K562 (cell line): ENCODE results near the gene AIFM3. TPM values are rescaled to one million over a fixed set of nuclear protein-coding genes. Genes with fewer than 3 reads are reported as not detected.
"Not testable (repeated sequence)": the region's sequence is repeated elsewhere in the genome, so short reads cannot be mapped to it uniquely, and the experiment has no call there.

Experiments
- ATAC-seq: fragments of 200-7000 bp; cut with Tn5 transposase; 3 replicates; pipeline ENCODE4 v1.9.1; 2020; ENCODE audit warnings: moderate library complexity
- BruUV-seq: library from RNA; stranded (reverse); fragments of 400-500 nt; replicated peaks from 2 replicates; lab custom pipeline; 2021; lab: Mats Ljungman, UMichigan
- CTCF ChIA-PET: fragments of 300-600 bp; formaldehyde crosslinking; extraction: SDS; loops from one replicate; lab custom pipeline; 2021; ENCODE audit warnings: low intra/inter-chr PET ratio; lab: Yijun Ruan, JAX
- POLR2A ChIA-PET: fragments of 300-600, 350-650 bp; sonication (Branson Sonifier 250); formaldehyde crosslinking; extraction: SDS; loops from one replicate; lab custom pipeline; 2021; ENCODE audit warnings: antibody characterized with exemption, inconsistent platforms; lab: Yijun Ruan, JAX
- DNase-seq, 4 experiments: peaks; one replicate each; pipeline versions ENCODE4 v3.0.0 to v3.0.0-alpha.2; 2011 to 2018; ENCODE audit warnings: low spot score in 3 of 4, mixed read lengths in 3 of 4; ENCODE audit errors: extremely low read depth in 1 of 4
- FAIRE-seq: peaks from 2 replicates; lab custom pipeline; 2011; peaks lifted over from hg19 to GRCh38; lab: Jason Lieb, UNC
- H2AFZ ChIP-seq: 2 replicates; pipeline ENCODE4 v1.6.0; 2011; ENCODE audit warnings: low read depth, low read length, control low read depth, inconsistent platforms
- H3K27ac ChIP-seq: fragments of 200-600 bp; 3 replicates; pipeline ENCODE4 v1.8.0; 2011; ENCODE audit warnings: low read depth, mild to moderate bottlenecking, control low read depth, inconsistent platforms, low read length, moderate library complexity, mixed read lengths; ENCODE audit errors: extremely low read depth
- H3K27me3 ChIP-seq, 2 experiments: fragments of 300-600 bp in 1 of 2; 2 replicates in 1 of 2; 3 replicates in 1 of 2; pipeline versions ENCODE4 v1.6.0 to v1.8.0; 2011; ENCODE audit warnings: inconsistent platforms in 2 of 2, low read length in 2 of 2, mild to moderate bottlenecking in 1 of 2, mixed read lengths in 1 of 2, moderate library complexity in 1 of 2; ENCODE audit not compliant: control insufficient read depth in 2 of 2, insufficient read depth in 2 of 2
- H3K36me3 ChIP-seq: fragments of 300-600 bp; 3 replicates; pipeline ENCODE4 v1.8.0; 2011; ENCODE audit warnings: mild to moderate bottlenecking, low read length, inconsistent platforms; ENCODE audit not compliant: control insufficient read depth, insufficient read depth
- H3K4me1 ChIP-seq, 2 experiments: fragments of 200-600 bp in 1 of 2; replicated peaks in 1 of 2; 2 replicates in 1 of 2; 3 replicates in 1 of 2; pipeline versions ENCODE4 v1.5.1 to v1.8.0; 2011; ENCODE audit warnings: inconsistent platforms in 2 of 2, low read length in 2 of 2, mild to moderate bottlenecking in 1 of 2, mixed read lengths in 1 of 2, moderate library complexity in 1 of 2; ENCODE audit not compliant: control insufficient read depth in 2 of 2, insufficient read depth in 2 of 2
- H3K4me2 ChIP-seq: 2 replicates; pipeline ENCODE4 v1.6.1; 2011; ENCODE audit warnings: low read length, control low read depth, inconsistent platforms, mixed read lengths; ENCODE audit not compliant: insufficient read depth
- H3K4me3 ChIP-seq: fragments of 200-600 bp; sonication (generic), shearing (Covaris generic); 2 replicates; pipeline ENCODE4 v1.5.1; 2016; ENCODE audit warnings: control low read depth, inconsistent platforms
- H3K79me2 ChIP-seq: fragments of 200-600 bp; 3 replicates; pipeline ENCODE4 v1.8.0; 2011; ENCODE audit warnings: low read length, inconsistent platforms; ENCODE audit not compliant: control insufficient read depth, insufficient read depth
- H3K9ac ChIP-seq, 2 experiments: 2 replicates each; pipeline versions ENCODE4 v1.6.0 to v1.6.1; 2011; ENCODE audit warnings: low read depth in 2 of 2, low read length in 2 of 2, control low read depth in 1 of 2, inconsistent platforms in 1 of 2, mild to moderate bottlenecking in 1 of 2, mixed read lengths in 1 of 2; ENCODE audit not compliant: insufficient read depth in 1 of 2
- H3K9me1 ChIP-seq: one replicate; pipeline ENCODE4 v1.6.0; 2011; ENCODE audit warnings: inconsistent platforms, mild to moderate bottlenecking, low read length, moderate library complexity; ENCODE audit not compliant: control insufficient read depth, insufficient read depth
- H3K9me3 ChIP-seq: replicated peaks from 2 replicates; pipeline ENCODE4 v1.5.1; 2011; ENCODE audit warnings: low read depth, low read length, inconsistent platforms; ENCODE audit not compliant: control insufficient read depth, insufficient read depth
- H4K20me1 ChIP-seq: replicated peaks from 2 replicates; pipeline ENCODE4 v1.6.1; 2011; ENCODE audit warnings: low read length, inconsistent platforms, mixed read lengths; ENCODE audit not compliant: control insufficient read depth, insufficient read depth
- ARHGAP35 ChIP-seq: fragments of 450-650 bp; IDR thresholded peaks from 2 replicates; pipeline ENCODE4 v1.6.1; 2018; ENCODE audit not compliant: partially characterized antibody
- ELF4 ChIP-seq: fragments of 450-650 bp; formaldehyde crosslinking; IDR thresholded peaks from 2 replicates; pipeline ENCODE4 v1.4.0; 2022; ENCODE audit warnings: missing genetic modification characterization
- FOXK2 ChIP-seq, 2 experiments: fragments of 450-650 bp; IDR thresholded peaks in 1 of 2; conservative IDR thresholded peaks in 1 of 2; 2 replicates each; pipeline ENCODE4 v1.6.1; 2016; ENCODE audit warnings: low read depth in 2 of 2, mild to moderate bottlenecking in 1 of 2
- JUN ChIP-seq, 2 experiments: sonication (generic) in 1 of 2; formaldehyde crosslinking in 1 of 2; IDR thresholded peaks; 2 replicates each; pipeline versions ENCODE4 v1.6.1 to v1.8.0; 2012 to 2022; ENCODE audit warnings: borderline replicate concordance in 2 of 2, mild to moderate bottlenecking in 2 of 2, improper control_type of control experiment in 1 of 2, low read depth in 1 of 2, low read length in 1 of 2, missing genetic modification reagents in 1 of 2
- JUND ChIP-seq, 2 experiments: IDR thresholded peaks; 2 replicates in 1 of 2; 3 replicates in 1 of 2; pipeline ENCODE4 v1.6.1; 2011; ENCODE audit warnings: borderline replicate concordance in 2 of 2, low read depth in 2 of 2, low read length in 2 of 2, improper control_type of control experiment in 1 of 2, missing biosample characterization in 1 of 2, missing genetic modification characterization in 1 of 2, missing genetic modification reagents in 1 of 2
- MCM7 ChIP-seq, 2 experiments: fragments of 450-650 bp; IDR thresholded peaks; 2 replicates each; pipeline ENCODE4 v1.6.1; 2016 to 2018
- MEIS2 ChIP-seq: fragments of 450-650 bp; IDR thresholded peaks from 2 replicates; pipeline ENCODE4 v1.6.1; 2014; ENCODE audit warnings: mild to moderate bottlenecking; ENCODE audit not compliant: partially characterized antibody
- PHF21A ChIP-seq: fragments of 450-650 bp; IDR thresholded peaks from 2 replicates; pipeline ENCODE4 v1.6.1; 2017; ENCODE audit warnings: low read depth, borderline replicate concordance
- RCOR1 ChIP-seq, 2 experiments: IDR thresholded peaks; 2 replicates each; pipeline ENCODE4 v1.6.1; 2012; ENCODE audit warnings: low read depth in 2 of 2, low read length in 2 of 2, borderline replicate concordance in 1 of 2, improper control_type of control experiment in 1 of 2
- SPI1 ChIP-seq: IDR thresholded peaks from 2 replicates; pipeline ENCODE4 v1.6.1; 2011; ENCODE audit warnings: low read depth, low read length, control low read depth, borderline replicate concordance
- WGBS: fragments of 100-300 bp; shearing (Covaris generic); methylation state at CpG from one replicate; pipeline ENCODE4 v1.1.6; 2016; ENCODE audit warnings: low coverage, mixed read lengths; ENCODE audit not compliant: insufficient coverage; ENCODE audit errors: missing lambda C conversion rate; 5-methylcytosine and 5-hydroxymethylcytosine counted together
- in situ Hi-C: fragments of 300-500 bp; cut with MboI; formaldehyde crosslinking; loops from 4 replicates; pipeline ENCODE4 v1.15.0; 2018; ENCODE audit warnings: inconsistent platforms, mixed read lengths
- intact Hi-C: fragments of 100-400 bp; cut with micrococcal nuclease; formaldehyde crosslinking; loops from 2 replicates; pipeline ENCODE4 v1.14.2; 2022
- polyA plus RNA-seq, 8 experiments: library from polyadenylated mRNA; depleted of rRNA in 4 of 8; stranded (reverse) in 5 of 8; unstranded in 3 of 8; fragments of >200 nt; fragmentation: Nextera tagmentation in 2 of 8; fragmentation: Illumina TruSeq in 1 of 8; extraction: Ambion mirVana in 2 of 8; extraction: Trizol in 1 of 8; gene quantifications; 2 replicates each; pipeline versions ENCODE4 v1.2.1 to v1.2.3, GENCODE V29; 2011 to 2014; ENCODE audit warnings: inconsistent platforms in 1 of 8, missing spikeins in 1 of 8
- total RNA-seq, 7 experiments: library from RNA; depleted of rRNA in 6 of 7; stranded (reverse); fragments of >200 nt in 6 of 7; fragmentation: Illumina TruSeq in 2 of 7; extraction: Trizol in 2 of 7; gene quantifications; 2 replicates each; pipeline versions ENCODE4 v1.2.1 to v1.2.3, GENCODE V29; 2011 to 2021; ENCODE audit warnings: low replicate concordance in 1 of 7
- TF ChIP-seq, protein P1 (sequence below): fragments of 450-650 bp; IDR thresholded peaks from 2 replicates; pipeline ENCODE4 v1.6.1; 2016
- TF ChIP-seq, protein P2 (sequence below), 2 experiments: fragments of 450-650 bp in 1 of 2; sonication (generic) in 1 of 2; formaldehyde crosslinking in 1 of 2; IDR thresholded peaks in 1 of 2; conservative IDR thresholded peaks in 1 of 2; 2 replicates each; pipeline versions ENCODE4 v1.6.1 to v1.8.1; 2016 to 2023; ENCODE audit warnings: mild to moderate bottlenecking in 2 of 2, moderate library complexity in 2 of 2, inconsistent platforms in 1 of 2, missing genetic modification reagents in 1 of 2
- TF ChIP-seq, protein P3 (sequence below): fragments of 450-650 bp; IDR thresholded peaks from 2 replicates; pipeline ENCODE4 v1.6.1; 2018; ENCODE audit not compliant: partially characterized antibody

AIFM3 gene
- total and polyA plus RNA-seq, 9 of the 15 experiments (the other 6 are each of a cell fraction or from before 2014, with no cell fraction given): 0.03 to 0.20 (median 0.07) TPM; not detected in 1

DNA sequence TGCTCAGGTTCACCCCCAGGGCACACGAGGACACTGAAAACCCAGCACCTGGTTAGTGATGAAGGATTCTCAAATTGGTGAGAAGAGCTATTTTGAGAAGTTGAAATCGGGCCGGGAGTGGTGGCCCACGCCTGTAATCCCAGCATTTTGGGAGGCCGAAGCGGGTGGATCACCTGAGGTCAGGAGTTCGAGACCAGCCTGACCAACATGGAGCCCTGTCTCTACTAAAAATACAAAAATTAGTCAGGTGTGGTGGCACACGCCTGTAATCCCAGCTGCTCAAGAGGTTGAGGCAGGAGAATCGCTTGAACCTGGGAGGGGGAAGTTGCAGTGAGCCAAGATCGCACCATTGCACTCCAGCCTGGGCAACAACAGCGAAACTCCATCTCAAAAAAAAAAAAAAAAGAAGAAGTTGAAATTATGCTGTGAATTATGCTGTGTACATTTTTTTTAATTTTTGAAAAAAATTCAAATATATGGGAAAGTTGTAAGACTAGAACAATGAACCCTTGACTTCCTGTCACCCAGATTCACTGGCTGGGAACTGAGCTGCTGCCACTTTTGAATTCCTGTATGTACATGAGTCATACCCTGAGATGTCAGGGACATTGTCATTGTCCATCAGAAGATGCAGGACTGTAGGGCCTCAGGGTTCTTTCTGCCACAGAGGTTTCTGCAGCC lies 5.1 kb downstream of the AIFM3 start:
- H3K4me1 ChIP-seq: peaks cover 0 to 45% of the 10 kb centered on the region in 2 experiments; a peak in 3 of 5 replicates
- ATAC-seq (peak; percentile 4), DNase-seq (peak in 3 of 4 experiments; percentile 56 to 67 (median 61)), FAIRE-seq (peak; percentile 75)
- H3K4me3 ChIP-seq; intact Hi-C loops; H3K9me1 ChIP-seq; CTCF ChIA-PET; BruUV-seq; H2AFZ ChIP-seq; H3K79me2 ChIP-seq; H3K9me3 ChIP-seq; H3K36me3 ChIP-seq; H3K4me2 ChIP-seq; H3K27ac ChIP-seq; TF ChIP-seq JUN (CRISPR knock-in tag; IDR thresholded peaks at IDR 0.05; ENCODE audit: borderline replicate concordance): not testable (repeated sequence)
- in situ Hi-C loops: loop anchor here (25.0 kb wide), 1 partner anchor 165 kb away; no protein-coding TSS in a partner anchor
- POLR2A ChIA-PET: interaction anchor here (0.6 to 64.4 kb wide), 6 partner anchors 8 to 91 kb away, joined by 3 to 1556 read pairs (median 134); partner anchors contain the start of genes CRKL, LZTR1 and THAP7
- peaks cover 36 to 55% of the 10 kb centered on the region in 2 experiments; a peak in 4 of 5 replicates for H3K27me3 ChIP-seq
- H4K20me1 ChIP-seq: peaks cover 15% of the 10 kb centered on the region
- peak overlapping the region in 1 of 2 experiments; percentile 59; a peak in 1 of 4 replicates for H3K9ac ChIP-seq
- 16% methylated on average over 11 of the region's 11 CpGs for WGBS
- peak; percentile 77 for TF ChIP-seq JUN (IDR thresholded peaks at IDR 0.05; ENCODE audit: borderline replicate concordance, low read depth, low read length)
- peak in 1 of 2 experiments; percentile 26; a peak in 2 of 4 replicates for TF ChIP-seq RCOR1 (IDR thresholded peaks at IDR 0.05; ENCODE audit: borderline replicate concordance in 1 of 2, low read depth in 2 of 2, low read length in 2 of 2)
- 0 out of 2 replicates have a peak, but pooled peaks have one; percentile 26 for TF ChIP-seq ELF4 (CRISPR knock-in tag)
- 0 out of 2 replicates have a peak, but pooled peaks have one; percentile 22 for TF ChIP-seq SPI1
- TF ChIP-seq MEIS2: peak; percentile 31
- peak; percentile 90 for TF ChIP-seq PHF21A
- TF ChIP-seq, protein P1, sequence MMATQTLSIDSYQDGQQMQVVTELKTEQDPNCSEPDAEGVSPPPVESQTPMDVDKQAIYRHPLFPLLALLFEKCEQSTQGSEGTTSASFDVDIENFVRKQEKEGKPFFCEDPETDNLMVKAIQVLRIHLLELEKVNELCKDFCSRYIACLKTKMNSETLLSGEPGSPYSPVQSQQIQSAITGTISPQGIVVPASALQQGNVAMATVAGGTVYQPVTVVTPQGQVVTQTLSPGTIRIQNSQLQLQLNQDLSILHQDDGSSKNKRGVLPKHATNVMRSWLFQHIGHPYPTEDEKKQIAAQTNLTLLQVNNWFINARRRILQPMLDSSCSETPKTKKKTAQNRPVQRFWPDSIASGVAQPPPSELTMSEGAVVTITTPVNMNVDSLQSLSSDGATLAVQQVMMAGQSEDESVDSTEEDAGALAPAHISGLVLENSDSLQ: peak; percentile 62
- peak; percentile 87 for TF ChIP-seq JUND (IDR thresholded peaks at IDR 0.05; ENCODE audit: borderline replicate concordance, low read depth, low read length)
- peak; percentile 84 for TF ChIP-seq JUND (tag; IDR thresholded peaks at IDR 0.05; ENCODE audit: borderline replicate concordance, low read depth, low read length)
- TF ChIP-seq, protein P2, sequence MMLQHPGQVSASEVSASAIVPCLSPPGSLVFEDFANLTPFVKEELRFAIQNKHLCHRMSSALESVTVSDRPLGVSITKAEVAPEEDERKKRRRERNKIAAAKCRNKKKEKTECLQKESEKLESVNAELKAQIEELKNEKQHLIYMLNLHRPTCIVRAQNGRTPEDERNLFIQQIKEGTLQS (IDR thresholded peaks at IDR 0.05): not testable (repeated sequence)
- TF ChIP-seq, protein P2 (CRISPR knock-in tag; conservative IDR thresholded peaks at IDR 0.05): 0 out of 2 replicates have a peak, but pooled peaks have one; percentile 50
- TF ChIP-seq FOXK2 (conservative IDR thresholded peaks at IDR 0.05 in 1 of 2, IDR thresholded peaks at IDR 0.05 in 1 of 2; ENCODE audit: low read depth in 2 of 2): 0 out of 4 replicates have a peak, but pooled peaks of 1 of the 2 experiments have one; percentile 8
- 0 out of 4 replicates have a peak, but pooled peaks of 1 of the 2 experiments have one; percentile 55 for TF ChIP-seq MCM7 (IDR thresholded peaks at IDR 0.05)
- TF ChIP-seq, protein P3, sequence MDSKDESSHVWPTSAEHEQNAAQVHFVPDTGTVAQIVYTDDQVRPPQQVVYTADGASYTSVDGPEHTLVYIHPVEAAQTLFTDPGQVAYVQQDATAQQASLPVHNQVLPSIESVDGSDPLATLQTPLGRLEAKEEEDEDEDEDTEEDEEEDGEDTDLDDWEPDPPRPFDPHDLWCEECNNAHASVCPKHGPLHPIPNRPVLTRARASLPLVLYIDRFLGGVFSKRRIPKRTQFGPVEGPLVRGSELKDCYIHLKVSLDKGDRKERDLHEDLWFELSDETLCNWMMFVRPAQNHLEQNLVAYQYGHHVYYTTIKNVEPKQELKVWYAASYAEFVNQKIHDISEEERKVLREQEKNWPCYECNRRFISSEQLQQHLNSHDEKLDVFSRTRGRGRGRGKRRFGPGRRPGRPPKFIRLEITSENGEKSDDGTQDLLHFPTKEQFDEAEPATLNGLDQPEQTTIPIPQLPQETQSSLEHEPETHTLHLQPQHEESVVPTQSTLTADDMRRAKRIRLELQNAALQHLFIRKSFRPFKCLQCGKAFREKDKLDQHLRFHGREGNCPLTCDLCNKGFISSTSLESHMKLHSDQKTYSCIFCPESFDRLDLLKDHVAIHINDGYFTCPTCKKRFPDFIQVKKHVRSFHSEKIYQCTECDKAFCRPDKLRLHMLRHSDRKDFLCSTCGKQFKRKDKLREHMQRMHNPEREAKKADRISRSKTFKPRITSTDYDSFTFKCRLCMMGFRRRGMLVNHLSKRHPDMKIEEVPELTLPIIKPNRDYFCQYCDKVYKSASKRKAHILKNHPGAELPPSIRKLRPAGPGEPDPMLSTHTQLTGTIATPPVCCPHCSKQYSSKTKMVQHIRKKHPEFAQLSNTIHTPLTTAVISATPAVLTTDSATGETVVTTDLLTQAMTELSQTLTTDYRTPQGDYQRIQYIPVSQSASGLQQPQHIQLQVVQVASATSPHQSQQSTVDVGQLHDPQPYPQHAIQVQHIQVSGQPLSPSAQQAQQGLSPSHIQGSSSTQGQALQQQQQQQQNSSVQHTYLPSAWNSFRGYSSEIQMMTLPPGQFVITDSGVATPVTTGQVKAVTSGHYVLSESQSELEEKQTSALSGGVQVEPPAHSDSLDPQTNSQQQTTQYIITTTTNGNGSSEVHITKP: peak; percentile 54
- peak; percentile 24 for TF ChIP-seq ARHGAP35
